UCSD-AML1 (cell line): ENCODE data around the gene TIPIN.
"Not testable (repeated sequence)": the region's sequence is repeated elsewhere in the genome, so short reads cannot be mapped to it uniquely, and the experiment has no call there.

Experiments
- DNase-seq: peaks from one replicate; lab custom pipeline; 2025; ENCODE audit not compliant: unreplicated experiment; lab: John Stamatoyannopoulos, UW

TIPIN gene

DNA sequence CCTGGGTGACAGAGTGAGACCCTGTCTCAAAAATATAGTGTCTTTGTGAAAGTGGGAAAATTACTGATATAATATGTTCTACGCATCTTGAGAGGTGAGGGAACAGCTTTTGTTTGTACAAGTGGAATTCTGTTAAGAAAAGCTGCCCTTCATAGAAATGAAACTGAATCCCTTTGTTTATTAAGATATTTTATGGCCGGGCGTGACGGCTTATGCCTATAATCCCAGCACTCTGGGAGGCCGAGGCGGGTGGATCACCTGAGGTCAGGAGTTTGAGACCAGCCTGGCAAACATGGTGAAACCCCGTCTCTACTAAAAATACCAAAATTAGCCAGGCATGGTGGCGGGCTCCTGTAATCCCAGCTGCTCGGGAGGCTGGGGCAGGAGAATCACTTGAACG, 52.1 kb downstream of the TIPIN start:
- DNase-seq, result not testable (repeated sequence)

DNA sequence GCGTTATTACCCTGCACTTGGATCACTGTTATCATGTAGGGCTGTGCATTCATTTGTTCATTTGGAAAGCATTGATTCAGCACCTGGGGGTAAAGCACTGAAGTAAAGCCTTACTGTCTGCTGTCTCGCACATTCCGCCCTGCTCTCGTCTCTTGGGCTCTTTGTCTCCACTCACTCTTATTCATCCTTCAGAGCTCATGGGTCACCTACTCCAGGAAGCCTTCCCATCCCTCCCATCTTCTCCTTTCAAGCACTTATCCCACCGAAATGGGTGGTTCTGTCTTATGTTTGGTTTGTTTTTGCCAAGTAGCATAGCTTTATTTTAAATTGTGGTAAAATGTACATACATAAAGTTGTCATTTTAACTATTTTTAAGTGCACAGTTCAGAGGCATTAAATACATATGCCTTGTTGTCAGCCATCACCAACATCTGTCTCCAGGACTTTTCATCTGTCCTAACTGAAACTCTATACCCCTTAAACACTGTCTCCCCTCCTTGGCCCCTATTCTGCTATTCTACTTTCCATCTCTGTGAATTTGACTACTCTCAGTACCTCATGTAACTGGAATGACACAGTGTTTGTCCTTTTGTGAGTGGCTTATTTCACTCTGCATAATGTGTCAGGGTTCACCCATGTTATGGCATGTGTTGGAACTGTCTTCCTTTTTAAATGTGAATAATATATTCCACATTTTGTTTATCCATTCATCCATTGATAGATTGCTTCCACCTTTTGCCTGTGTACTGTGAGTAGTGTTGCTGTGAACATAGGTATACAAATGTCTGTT, 53.8 kb downstream of the TIPIN start:
- DNase-seq, result no peak

DNA sequence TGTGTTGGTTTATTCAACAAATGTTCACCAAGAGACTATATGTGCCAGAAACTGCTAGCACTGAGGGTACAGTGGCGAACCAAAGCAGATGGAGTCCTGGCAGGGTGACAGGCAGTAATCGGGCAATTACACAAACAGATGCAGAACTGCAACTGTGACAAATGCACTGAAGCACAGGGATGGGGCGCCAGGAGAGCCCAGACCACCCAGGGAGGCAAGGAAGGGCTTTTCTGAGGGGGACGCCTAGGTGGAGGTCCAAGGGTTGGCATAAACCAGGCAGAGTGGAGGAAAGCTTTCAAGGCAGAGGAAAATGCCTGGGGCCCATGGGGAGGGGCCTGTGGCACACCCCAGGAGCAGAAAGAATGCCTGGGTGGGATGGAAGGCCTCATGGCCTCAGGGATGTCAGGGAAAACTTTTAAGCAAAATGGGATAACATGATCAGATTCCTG, 57.7 kb downstream of the TIPIN start:
- DNase-seq, result no peak

DNA sequence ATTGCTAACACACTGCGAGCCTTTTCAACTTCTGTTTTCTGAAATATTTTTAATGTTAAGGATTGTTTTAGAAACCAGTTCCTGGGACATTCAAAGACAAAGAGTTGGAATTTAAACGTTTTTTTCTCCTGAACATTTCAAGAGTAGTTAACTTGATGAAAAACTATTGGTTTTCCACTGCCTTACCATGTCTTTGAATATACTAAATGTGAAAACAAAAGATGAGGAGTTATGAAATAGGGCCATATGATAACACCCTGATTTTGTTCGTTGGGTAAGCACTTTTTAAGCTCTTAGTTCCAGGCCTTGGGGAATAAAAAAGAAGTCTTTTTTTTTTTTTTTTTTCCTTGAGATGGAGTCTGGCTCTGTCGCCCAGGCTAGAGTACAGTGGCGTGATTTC, 60.3 kb downstream of the TIPIN start:
- no peak for DNase-seq

DNA sequence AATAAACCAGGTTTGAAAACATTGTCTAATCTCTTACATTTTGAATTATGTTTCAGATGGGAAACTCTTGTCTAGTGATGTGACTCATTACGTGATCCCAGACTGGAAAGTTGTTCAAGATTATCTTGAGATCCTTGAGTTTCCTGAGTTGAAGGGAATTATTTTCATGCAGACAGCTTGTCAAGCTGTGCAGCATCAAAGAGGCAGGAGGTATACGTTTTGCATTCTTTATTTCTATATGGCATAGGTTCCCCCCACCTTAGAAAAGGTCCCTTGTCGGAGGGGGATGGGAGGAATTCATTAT, 61.6 kb downstream of the TIPIN start:
- no peak for DNase-seq

DNA sequence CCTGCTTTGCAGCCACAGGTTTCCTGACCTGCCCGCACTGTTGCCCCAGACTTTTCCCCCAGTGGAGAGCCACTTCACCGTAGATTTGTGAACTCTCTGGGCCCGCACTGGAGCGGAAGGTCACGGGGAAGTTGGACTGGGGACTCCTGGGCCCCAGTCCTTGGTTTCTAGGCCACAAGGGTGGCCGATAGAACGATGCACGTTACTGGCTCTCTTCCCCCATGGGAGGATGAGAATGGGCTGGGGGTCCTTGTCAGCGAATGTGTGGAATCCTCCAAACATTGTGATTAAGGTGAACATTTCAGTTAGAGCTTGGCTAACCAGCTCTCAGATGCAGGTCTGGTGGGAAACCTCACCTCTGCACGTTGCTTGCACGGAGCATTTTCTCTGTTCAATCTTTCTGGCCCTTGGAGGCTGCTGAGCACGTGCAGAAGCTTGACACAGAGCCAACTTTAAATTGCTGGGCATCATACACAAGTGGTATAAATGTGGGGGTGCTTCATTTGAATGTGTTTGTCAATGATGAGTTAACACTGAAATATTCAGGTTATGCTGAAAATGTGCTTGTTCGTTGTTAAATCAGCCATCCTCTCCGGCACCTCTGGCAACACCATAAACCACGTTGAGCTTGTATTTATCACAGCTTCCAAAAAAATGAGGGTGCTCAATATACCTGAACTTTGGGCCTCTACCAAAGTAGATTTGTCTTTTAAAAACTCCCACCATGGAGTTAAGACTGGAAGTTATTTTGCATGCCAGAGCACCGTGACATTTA, 62.1 kb downstream of the TIPIN start:
- DNase-seq, result no peak

DNA sequence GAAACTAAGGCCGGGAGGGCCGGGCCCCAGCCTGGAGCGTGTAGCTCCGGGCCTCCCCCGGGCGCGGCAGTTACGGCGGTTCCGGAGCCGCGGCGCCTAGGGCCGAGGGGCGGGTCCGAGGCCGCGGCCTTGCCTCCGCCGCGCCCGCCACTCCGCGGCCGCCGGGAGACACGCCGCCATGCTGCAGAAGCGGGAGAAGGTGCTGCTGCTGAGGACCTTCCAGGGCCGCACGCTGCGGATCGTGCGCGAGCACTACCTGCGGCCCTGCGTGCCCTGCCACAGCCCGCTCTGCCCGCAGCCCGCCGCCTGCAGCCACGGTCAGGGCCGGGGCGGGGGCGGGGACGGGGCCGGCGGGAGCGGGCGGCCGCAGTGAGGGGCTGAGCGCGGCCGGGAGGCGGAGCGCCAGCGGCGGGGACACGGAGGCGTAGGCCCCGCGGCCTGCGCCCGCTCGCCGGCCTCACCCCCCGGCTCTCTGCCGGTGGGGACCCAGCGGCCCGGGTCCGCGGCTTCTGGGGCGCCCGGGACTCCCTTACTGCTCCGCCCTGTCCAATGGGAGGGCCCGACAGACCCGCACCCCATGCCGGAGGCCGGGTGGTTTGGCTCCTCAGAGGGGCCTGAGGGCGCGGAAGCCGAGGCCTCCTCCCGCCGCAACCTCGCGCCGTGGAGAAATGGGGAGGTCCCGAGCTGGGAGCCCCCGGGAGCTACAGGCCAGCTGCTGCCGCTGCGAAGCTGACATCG, 62.9 kb downstream of the TIPIN start, which contains the start of gene DIS3L:
Gene DIS3L (plus strand): TSS at position 150 of the 738 bp plus-strand sequence. CDS start 29 bp downstream, at position 179.
- peak; percentile 85 for DNase-seq

DNA sequence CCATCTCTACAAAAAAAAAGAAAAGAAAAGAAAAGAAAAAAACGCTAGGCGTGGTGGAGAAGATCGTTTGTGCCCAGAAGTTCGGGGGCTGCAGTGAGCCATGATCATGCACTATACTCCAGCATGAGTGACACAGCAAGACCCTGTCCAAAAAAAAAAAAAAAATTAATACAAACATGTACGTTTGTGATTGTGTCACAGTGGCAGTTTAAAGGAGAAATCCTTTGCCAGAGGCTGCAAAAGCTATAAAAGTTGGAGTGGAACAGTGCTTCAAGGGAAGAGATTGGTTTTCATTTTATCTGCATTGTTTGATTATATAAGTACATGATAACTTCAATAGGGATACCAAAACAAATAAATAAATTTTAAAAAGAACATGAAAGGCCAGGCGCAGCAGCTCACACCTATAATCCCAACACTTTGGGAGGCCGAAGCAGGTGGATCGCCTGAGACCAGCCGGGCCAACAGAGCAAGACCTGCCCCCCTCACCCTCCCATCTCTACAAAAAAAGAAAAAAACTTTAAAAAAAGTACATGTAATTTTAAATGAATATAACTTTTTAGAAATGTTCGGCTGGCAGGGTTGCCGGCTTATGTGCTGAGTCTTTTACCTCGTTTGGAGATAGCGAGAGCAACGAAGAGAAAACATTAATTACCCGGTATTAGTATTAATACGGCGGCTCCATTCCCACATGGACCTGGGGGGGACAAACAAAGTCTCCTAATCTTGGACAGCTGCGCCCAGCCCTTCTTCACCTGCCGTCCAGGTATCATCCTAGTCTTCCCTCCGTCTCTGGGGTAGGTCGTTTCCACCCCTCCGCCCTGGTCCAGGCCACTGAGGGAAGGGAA, 63.7 kb downstream of the TIPIN start:
- no peak for DNase-seq

DNA sequence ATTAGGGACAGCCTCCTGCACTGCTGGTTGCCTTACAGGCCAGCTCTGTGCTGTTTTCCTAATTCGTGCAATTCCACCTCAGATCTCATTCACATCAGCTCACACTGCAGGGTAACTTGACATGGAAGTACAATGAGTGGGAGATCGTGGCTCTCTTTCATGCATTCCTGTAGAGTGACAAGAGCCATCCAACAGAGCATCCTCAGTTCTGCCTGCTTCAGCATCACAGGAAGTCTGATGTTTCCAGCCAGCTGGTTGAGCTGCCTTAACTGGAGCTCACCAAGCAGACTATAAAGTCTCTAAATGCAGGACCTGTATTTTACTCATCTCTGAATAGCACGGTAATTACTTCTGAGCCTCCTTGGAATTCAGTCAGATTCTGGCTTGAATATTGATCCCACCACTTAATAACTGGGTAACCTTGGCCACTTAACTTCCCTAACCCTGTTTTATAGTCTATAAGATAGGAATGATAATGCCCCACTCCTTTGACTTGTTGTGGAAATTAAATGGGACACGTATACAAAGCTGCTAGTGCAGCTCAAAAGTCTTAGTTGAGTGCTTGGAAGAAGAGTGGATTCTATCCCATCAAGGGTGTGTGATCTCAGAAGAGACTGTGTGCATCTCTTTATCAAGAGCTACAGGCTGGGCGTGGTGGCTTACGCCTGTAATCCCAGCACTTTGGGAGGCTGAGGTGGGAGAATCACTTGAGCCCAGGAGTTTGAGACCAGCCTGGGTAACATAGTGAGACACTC, 64.5 kb downstream of the TIPIN start:
- DNase-seq, result no peak

DNA sequence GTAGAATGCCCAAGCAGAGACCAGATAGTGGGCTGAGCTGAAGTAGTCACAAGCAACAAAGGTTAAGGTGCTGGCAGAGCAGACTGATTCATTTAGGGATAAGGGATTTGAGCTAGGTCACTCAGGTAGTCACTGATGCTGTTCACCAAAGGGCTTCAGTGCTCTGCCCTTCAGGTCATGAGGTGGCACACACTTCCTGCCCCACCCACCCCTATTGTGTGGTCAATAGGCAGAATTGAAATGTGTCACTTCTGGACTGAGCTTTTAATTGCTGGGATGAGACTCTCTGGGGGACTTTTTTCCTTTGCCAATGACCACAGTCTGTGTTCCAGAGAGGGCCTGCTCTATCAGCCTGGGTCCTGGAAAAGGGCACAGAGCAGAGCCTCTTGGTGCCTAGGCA, 66.0 kb downstream of the TIPIN start:
- no peak for DNase-seq

DNA sequence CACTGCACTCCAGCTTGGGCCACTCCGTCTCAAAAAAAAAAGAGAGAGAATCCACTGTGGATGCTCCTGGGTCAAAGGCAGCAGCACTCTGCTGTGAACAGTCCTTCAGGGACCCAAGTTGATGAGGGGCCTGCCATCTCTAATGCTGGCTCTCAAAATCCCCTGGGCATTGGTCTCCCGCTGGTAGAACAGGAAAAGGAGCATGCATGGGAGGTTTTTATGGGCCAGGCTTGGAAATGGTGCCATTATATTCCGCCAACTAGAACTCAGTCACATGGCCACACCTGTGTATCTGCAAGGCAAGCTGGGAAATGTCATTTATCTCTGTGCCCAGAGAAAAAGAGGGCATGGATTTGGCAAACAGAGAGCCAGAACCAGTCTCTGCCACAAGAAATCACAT, 66.5 kb downstream of the TIPIN start:
- DNase-seq, result no peak

DNA sequence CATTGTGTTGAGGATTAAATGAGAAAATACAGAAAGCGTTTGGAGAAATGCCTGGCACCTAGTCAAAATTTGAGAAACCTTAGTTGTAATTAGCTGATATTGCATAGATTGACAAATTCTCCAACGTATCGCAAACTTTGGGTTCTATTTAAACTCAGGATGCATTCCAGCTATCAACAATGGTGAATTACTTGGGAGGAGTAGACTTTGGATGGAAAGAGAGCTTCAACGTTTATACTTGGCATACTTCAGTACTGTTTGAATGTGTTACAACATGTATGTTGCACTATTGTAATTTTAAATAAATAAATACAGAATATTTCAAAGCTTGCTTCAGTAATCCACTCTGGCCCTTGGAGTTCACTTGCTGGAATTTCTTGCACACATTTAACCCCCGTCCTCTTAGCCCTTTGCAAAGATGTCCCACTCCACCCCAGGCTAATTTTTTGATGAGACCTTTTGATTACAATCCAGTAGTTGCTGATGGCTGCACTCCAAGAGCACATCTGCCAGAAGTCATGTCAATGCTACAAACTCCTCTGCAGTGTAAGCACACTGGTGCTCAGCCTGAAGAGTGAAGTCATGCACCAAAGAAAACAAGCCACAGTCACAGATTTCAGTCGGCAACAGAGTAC, 67.8 kb downstream of the TIPIN start:
- no peak for DNase-seq

DNA sequence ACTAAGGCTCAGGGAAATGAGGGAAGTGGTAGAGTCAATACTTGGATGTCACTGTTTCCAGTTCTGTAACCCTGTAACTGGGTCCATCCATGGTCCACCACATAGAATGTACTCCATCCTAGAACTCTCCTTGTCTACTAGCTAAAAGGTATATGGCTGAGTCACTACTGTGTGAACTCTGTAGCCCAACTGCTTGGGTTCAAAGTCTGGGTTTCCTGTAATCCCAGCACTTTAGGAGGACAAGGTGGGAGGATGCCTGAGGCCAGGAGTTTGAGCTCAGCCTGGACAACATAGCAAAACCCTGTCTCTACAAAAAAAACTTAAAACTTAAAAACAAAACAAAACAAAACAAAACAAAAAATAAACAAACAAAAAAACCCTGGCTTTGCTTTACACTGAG, 68.4 kb downstream of the TIPIN start:
- no peak for DNase-seq

DNA sequence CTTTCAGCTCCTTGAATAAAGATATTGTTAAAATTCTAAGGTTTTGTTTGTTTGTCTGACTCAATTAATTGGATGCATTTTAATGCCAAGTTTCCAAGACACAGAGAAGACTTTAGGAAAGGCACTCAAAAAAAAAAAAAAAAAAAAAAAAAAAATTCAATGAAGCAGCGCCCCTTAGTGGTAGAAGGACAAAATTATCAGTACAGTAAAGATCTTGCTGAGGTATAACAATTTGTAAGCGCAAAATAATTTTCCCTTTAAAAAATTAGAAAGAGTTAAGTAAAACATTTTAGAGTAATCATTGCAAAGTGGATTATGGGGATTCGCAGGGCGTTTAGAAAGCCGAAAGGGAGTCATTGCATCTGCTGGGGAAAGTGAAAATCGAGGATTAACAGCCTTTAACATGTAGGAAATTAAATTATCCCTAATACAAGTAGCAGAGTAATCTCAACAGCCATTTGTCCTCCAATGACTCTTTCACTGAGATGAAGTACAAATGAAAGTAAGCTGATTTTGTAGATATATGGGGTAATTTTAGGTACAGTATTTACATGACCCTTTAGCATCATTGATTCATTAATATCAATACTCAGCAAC, 68.9 kb downstream of the TIPIN start:
- no peak for DNase-seq
